Adrenal gland (tissue), 5 donors: ENCODE measurements around the gene HSP90AB1.

Experiments
- CTCF ChIP-seq, 6 experiments: fragments of 450-650 bp in 4 of 6; fragments of 200-600 bp in 2 of 6; sonication (generic) in 1 of 6; IDR thresholded peaks; 1 replicate in 5 of 6; 2 replicates in 1 of 6; pipeline versions ENCODE4 v1.5.1 to v1.8.0; 2016 to 2021; ENCODE audit warnings: antibody characterized with exemption in 6 of 6, mild to moderate bottlenecking in 2 of 6, moderate library complexity in 1 of 6
- POLR2A ChIP-seq, 2 donors: fragments of 450-650 bp; IDR thresholded peaks; one replicate each; pipeline ENCODE4 v1.6.1; 2017; ENCODE audit warnings: antibody characterized with exemption in 2 of 2, mild to moderate bottlenecking in 2 of 2, moderate library complexity in 1 of 2
- donor health status: DM: no; HTN: no; CAD: no.

- TF ChIP-seq POLR2A (IDR thresholded peaks at IDR 0.05) = no peak
- TF ChIP-seq CTCF (IDR thresholded peaks at IDR 0.05) = no peak
Observed at GRCh38 chr6:44278315-44278714, 31.4 kb downstream of the HSP90AB1 start.
